Measurements from ENCODE around the gene PTGER4.
"Not testable (repeated sequence)": the region's sequence is repeated elsewhere in the genome, so short reads cannot be mapped to it uniquely, and the experiment has no call there.

Gene PTGER4

DNA sequence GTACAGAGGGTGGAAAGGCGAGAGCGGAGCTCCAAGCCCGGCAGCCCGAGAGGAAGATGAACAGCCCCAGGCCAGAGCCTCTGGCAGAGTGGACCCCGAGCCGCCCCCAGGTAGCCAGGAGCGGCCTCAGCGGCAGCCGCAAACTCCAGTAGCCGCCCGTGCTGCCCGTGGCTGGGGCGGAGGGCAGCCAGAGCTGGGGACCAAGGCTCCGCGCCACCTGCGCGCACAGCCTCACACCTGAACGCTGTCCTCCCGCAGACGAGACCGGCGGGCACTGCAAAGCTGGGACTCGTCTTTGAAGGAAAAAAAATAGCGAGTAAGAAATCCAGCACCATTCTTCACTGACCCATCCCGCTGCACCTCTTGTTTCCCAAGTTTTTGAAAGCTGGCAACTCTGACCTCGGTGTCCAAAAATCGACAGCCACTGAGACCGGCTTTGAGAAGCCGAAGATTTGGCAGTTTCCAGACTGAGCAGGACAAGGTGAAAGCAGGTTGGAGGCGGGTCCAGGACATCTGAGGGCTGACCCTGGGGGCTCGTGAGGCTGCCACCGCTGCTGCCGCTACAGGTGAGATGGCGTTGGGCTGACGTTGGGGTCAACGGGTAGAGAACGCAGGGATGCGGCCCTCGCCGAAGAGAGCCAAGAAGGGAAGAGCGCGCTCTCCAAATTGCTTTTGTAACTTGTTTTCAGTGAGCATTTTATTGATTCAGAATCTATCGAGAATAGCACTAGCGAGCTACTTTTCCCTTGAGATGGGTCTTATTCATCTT lies at the start of gene PTGER4:
PTGER4 (plus strand) TSS at position 3 of the 769 bp plus-strand sequence. CDS start 1,079 bp downstream, outside the sequence.
- DNase-seq (ENCODE audit: low read depth, low spot score), result no peak
- no peak for TF ChIP-seq CTCF (IDR thresholded peaks at IDR 0.05; ENCODE audit: low read depth, low read length)
- peak within 1 kb of the TSS; percentile 81 for H3K4me3 ChIP-seq (ENCODE audit: low read depth, low read length)
- in situ Hi-C loops (cut with HindIII; ENCODE audit: low sequenced_read_pairs), result no loop called here

DNA sequence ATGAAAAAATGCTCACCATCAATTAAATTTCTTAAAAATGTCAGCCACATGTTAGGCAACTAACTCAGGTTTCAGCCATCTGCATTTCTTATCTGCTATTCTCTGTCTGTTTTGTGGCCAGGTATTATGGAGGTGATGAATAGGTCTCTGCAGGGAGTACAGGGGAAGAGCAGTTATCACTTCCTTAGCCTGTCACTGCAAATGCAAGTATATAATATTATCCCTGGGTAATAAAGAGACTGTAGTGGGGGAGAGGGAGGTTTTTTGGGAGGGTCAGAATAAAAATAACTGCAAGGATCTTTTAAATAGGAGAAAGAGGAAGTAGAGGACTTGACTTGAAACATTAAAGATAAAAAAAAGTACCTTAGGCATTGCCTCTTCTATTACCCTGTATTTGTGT lies 49.6 kb upstream of the PTGER4 start:
- no peak for DNase-seq (ENCODE audit: low read depth, low spot score)
- in situ Hi-C loops (cut with HindIII; ENCODE audit: low sequenced_read_pairs), result no loop called here
- no peak for TF ChIP-seq CTCF (IDR thresholded peaks at IDR 0.05; ENCODE audit: low read depth, low read length)
- H3K4me3 ChIP-seq (ENCODE audit: low read depth, low read length), result no peak overlapping the region

GRCh38 chr5:40631236-40631635 lies 48.5 kb upstream of the PTGER4 start:
- in situ Hi-C loops (cut with HindIII; ENCODE audit: low sequenced_read_pairs), result no loop called here
- TF ChIP-seq CTCF (IDR thresholded peaks at IDR 0.05; ENCODE audit: low read depth, low read length), result no peak
- H3K4me3 ChIP-seq (ENCODE audit: low read depth, low read length), result no peak overlapping the region
- DNase-seq (ENCODE audit: low read depth, low spot score), result no peak

- no peak overlapping the region for H3K4me3 ChIP-seq (ENCODE audit: low read depth, low read length)
- in situ Hi-C loops (cut with HindIII; ENCODE audit: low sequenced_read_pairs), result no loop called here
- TF ChIP-seq CTCF (IDR thresholded peaks at IDR 0.05; ENCODE audit: low read depth, low read length), result no peak
- no peak for DNase-seq (ENCODE audit: low read depth, low spot score)
Measured at GRCh38 chr5:40634154-40634553, 45.6 kb upstream of the PTGER4 start.

DNA sequence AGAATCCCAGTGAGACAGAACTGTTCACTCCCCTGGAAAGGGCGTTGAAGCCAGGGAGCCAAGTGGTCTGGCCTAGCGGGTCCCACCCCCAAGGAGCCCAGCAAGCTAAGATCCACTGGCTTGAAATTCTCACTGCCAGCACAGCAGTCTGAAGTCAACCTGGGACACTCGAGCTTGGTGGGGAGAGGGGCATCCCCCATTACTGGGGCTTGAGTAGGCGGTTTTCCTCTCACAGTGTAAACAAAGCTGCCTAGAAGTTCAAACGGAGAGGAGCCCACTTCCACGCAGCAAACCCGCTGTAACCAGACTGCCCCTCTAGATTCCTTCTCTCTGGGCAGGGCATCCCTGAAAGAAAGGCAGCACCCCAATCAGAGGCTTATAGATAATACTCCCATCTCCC lies 45.1 kb upstream of the PTGER4 start:
- no peak for DNase-seq (ENCODE audit: low read depth, low spot score)
- TF ChIP-seq CTCF (IDR thresholded peaks at IDR 0.05; ENCODE audit: low read depth, low read length), result no peak
- no peak overlapping the region for H3K4me3 ChIP-seq (ENCODE audit: low read depth, low read length)
- in situ Hi-C loops (cut with HindIII; ENCODE audit: low sequenced_read_pairs), result no loop called here

DNA sequence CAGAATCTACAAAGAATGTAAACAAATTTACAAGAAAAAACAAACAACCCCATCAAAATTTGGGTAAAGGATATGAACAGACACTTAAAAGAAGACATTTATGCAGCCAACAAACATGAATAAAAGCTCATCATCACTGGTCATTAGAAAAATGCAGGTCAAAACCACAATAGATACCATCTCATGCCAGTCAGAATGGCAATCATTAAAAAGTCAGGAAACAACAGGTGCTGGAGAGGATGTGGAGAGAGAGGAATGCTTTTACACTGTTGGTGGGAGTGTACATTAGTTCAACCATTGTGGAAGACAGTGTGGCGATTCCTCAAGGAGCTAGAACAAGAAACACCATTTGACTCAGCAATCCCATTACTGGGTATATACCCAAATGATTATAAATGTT lies 40.2 kb upstream of the PTGER4 start:
- H3K4me3 ChIP-seq (ENCODE audit: low read depth, low read length); in situ Hi-C loops (cut with HindIII; ENCODE audit: low sequenced_read_pairs); DNase-seq (ENCODE audit: low read depth, low spot score): not testable (repeated sequence)

DNA sequence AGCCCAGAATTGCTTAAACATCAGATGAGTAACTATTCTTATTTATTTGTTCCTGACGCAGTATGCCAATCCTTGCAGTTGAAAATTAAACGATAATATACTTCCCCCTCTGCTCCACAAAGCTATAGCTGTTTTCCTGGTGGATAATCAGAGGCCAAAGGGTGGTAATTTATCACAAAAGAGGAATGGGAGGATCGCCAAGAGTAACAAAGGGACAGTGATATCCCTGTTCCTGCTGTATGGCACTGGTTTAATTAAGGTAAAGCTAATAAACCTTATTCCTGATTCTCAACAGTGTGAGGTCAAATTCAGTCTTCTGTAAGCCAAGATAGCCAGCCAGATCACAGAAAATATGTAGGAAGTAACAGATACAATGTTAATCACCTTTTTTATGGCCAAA lies 33.4 kb upstream of the PTGER4 start:
- DNase-seq (ENCODE audit: low read depth, low spot score), result no peak
- in situ Hi-C loops (cut with HindIII; ENCODE audit: low sequenced_read_pairs), result no loop called here
- TF ChIP-seq CTCF (IDR thresholded peaks at IDR 0.05; ENCODE audit: low read depth, low read length), result no peak
- no peak overlapping the region for H3K4me3 ChIP-seq (ENCODE audit: low read depth, low read length)

All from astrocyte of the spinal cord (primary cell).